CD14-positive monocyte (primary cell): ENCODE data around the gene FKBP10. TPM values are rescaled to one million over a fixed set of nuclear protein-coding genes. Genes with fewer than 3 reads are reported as not detected.

Experiments used
- DNase-seq, 3 donors: peaks; one replicate each; pipeline ENCODE4 v3.0.0-alpha.2; 2011 to 2022
- H2AFZ ChIP-seq: 2 replicates; pipeline ENCODE4 v1.6.0; 2012; ENCODE audit warnings: mild to moderate bottlenecking, low read depth, low read length, inconsistent platforms; ENCODE audit not compliant: insufficient read depth, poor library complexity, severe bottlenecking
- H3K27ac ChIP-seq, 2 donors: 1 replicate in 1 of 2; 2 replicates in 1 of 2; pipeline ENCODE4 v1.5.1; 2012 to 2013; ENCODE audit warnings: low read length in 2 of 2, control low read depth in 1 of 2, inconsistent platforms in 1 of 2, low read depth in 1 of 2, mild to moderate bottlenecking in 1 of 2
- H3K27me3 ChIP-seq, 2 donors: one replicate each; pipeline versions ENCODE4 v1.6.0 to v1.6.1; 2011 to 2013; ENCODE audit warnings: low read length in 2 of 2; ENCODE audit not compliant: control insufficient read depth in 2 of 2, insufficient read depth in 2 of 2
- H3K36me3 ChIP-seq, 2 donors: replicated peaks in 1 of 2; 1 replicate in 1 of 2; 2 replicates in 1 of 2; pipeline versions ENCODE4 v1.5.1 to v1.6.1; 2012 to 2013; ENCODE audit warnings: low read length in 2 of 2, control low read depth in 1 of 2, inconsistent platforms in 1 of 2, mild to moderate bottlenecking in 1 of 2; ENCODE audit not compliant: insufficient read depth in 2 of 2, control insufficient read depth in 1 of 2
- H3K4me1 ChIP-seq, 2 donors: 1 replicate in 1 of 2; 2 replicates in 1 of 2; pipeline versions ENCODE4 v1.5.1 to v1.6.1; 2012 to 2013; ENCODE audit warnings: low read length in 2 of 2, control low read depth in 1 of 2, inconsistent platforms in 1 of 2, mild to moderate bottlenecking in 1 of 2, moderate library complexity in 1 of 2; ENCODE audit not compliant: insufficient read depth in 2 of 2, control insufficient read depth in 1 of 2
- H3K4me2 ChIP-seq: replicated peaks from 2 replicates; pipeline ENCODE3; 2012; ENCODE audit warnings: low read length, moderate library complexity, mild to moderate bottlenecking; ENCODE audit not compliant: poor library complexity, severe bottlenecking; ENCODE audit errors: extremely low read depth
- H3K4me3 ChIP-seq, 3 experiments: fragments of 200-600 bp in 1 of 3; sonication (generic) in 1 of 3; replicated peaks in 1 of 3; 1 replicate in 2 of 3; 2 replicates in 1 of 3; pipeline ENCODE4 v1.5.1; 2011 to 2013; ENCODE audit warnings: low read length in 3 of 3, mild to moderate bottlenecking in 3 of 3, control low read depth in 2 of 3, low read depth in 2 of 3, inconsistent platforms in 1 of 3, moderate library complexity in 1 of 3
- H3K79me2 ChIP-seq: 2 replicates; pipeline ENCODE4 v1.6.0; 2012; ENCODE audit warnings: mild to moderate bottlenecking, control low read depth, inconsistent platforms, low read length, moderate library complexity; ENCODE audit not compliant: insufficient read depth
- H3K9ac ChIP-seq: 2 replicates; pipeline ENCODE4 v1.6.0; 2017; ENCODE audit warnings: low read length, mild to moderate bottlenecking; ENCODE audit not compliant: insufficient read depth, poor library complexity, severe bottlenecking
- H3K9me3 ChIP-seq, 2 donors: replicated peaks in 1 of 2; 1 replicate in 1 of 2; 2 replicates in 1 of 2; pipeline versions ENCODE4 v1.5.1 to v1.6.1; 2012 to 2013; ENCODE audit warnings: low read length in 2 of 2, control low read depth in 1 of 2; ENCODE audit not compliant: control insufficient read depth in 1 of 2, insufficient read depth in 1 of 2
- H4K20me1 ChIP-seq: 2 replicates; pipeline ENCODE4 v1.6.0; 2012; ENCODE audit warnings: mild to moderate bottlenecking, low read length, control low read depth, moderate library complexity; ENCODE audit not compliant: insufficient read depth
- H3K27ac Mint-ChIP-seq, 7 donors: one replicate each; pipeline ENCODE4 v1.8.0; 2020; ENCODE audit warnings: mild to moderate bottlenecking in 7 of 7, mixed read lengths in 7 of 7, moderate library complexity in 6 of 7, inconsistent platforms in 2 of 7
- H3K27me3 Mint-ChIP-seq, 3 donors: one replicate each; pipeline ENCODE4 v1.8.0; 2021 to 2022; ENCODE audit warnings: low read depth in 3 of 3, mild to moderate bottlenecking in 3 of 3, mixed read lengths in 3 of 3, moderate library complexity in 3 of 3, inconsistent platforms in 1 of 3
- H3K36me3 Mint-ChIP-seq, 2 donors: one replicate each; pipeline ENCODE4 v1.8.0; 2020; ENCODE audit warnings: mixed read lengths in 2 of 2, inconsistent platforms in 1 of 2, mild to moderate bottlenecking in 1 of 2
- H3K4me1 Mint-ChIP-seq: one replicate; pipeline ENCODE4 v1.8.0; 2020; ENCODE audit warnings: mild to moderate bottlenecking, mixed read lengths
- H3K4me3 Mint-ChIP-seq, 2 donors: one replicate each; pipeline ENCODE4 v1.8.0; 2020; ENCODE audit warnings: mild to moderate bottlenecking in 2 of 2, mixed read lengths in 2 of 2, moderate library complexity in 1 of 2
- H3K9me3 Mint-ChIP-seq, 7 donors: one replicate each; pipeline ENCODE4 v1.8.0; 2020 to 2022; ENCODE audit warnings: mixed read lengths in 7 of 7, mild to moderate bottlenecking in 6 of 7, moderate library complexity in 6 of 7, inconsistent platforms in 2 of 7
- WGBS: methylation state at CpG from one replicate; pipeline ENCODE4 v1.1.5; 2013; ENCODE audit warnings: missing lambda C conversion rate; ENCODE audit not compliant: insufficient coverage; 5-methylcytosine and 5-hydroxymethylcytosine counted together
- intact Hi-C, 2 donors: fragments of 100-400 bp; cut with micrococcal nuclease; formaldehyde crosslinking; loops; one replicate each; pipeline versions ENCODE4 v1.15.0 to v1.15.1; 2023
- polyA plus RNA-seq, 3 donors: library from polyadenylated mRNA; depleted of rRNA in 1 of 3; unstranded in 2 of 3; stranded (reverse) in 1 of 3; fragments of 300-500 nt in 2 of 3; fragments of >200 nt in 1 of 3; fragmentation: Illumina TruSeq in 2 of 3; gene quantifications; 1 replicate in 2 of 3; 2 replicates in 1 of 3; pipeline ENCODE4 v1.2.3, GENCODE V29; 2012 to 2021
- TF ChIP-seq, protein P1 (sequence below): fragments of 200-600 bp; IDR thresholded peaks from one replicate; pipeline ENCODE4 v1.8.0; 2022; ENCODE audit warnings: antibody characterized with exemption, mild to moderate bottlenecking

Gene FKBP10
- polyA plus RNA-seq, 3 donors = not detected

DNA sequence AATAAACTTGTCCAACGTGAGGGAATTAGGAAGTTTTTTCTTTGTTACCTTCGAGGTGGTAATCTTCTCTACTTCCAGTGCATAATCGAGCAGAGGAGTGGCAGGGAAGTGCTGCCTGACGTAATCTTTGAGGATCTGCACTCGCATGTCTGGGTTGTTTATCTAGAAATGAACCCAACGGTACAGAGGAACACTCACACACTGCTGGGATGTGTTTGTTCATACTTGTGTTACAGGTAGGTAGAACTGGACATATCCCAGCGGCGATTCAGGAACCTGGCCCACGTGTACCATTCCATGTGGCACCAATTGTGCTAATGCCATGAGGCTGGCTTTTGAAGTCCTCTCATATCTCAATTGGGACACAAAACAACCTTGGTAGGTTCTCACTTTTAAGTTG is 56.6 kb downstream of the FKBP10 start:
- H3K4me1 ChIP-seq = peaks cover 5 to 10% of the 10 kb centered on the region in 2 donors
- Mint-ChIP-seq H3K27me3 (no peaks in the 10 kb centered on the region), H3K4me1 (peaks cover 4% of the 10 kb centered on the region), H3K27ac (peak overlapping the region in 1 of 7 donors; percentile 76), H3K9me3 (no peaks in the 10 kb centered on the region), H3K36me3 (peaks cover 68 to 73% of the 10 kb centered on the region in 2 donors), H3K4me3 (no peak overlapping the region)
- no peaks in the 10 kb centered on the region for H3K9me3 ChIP-seq
- WGBS = 90% methylated on average over 3 of the region's 9 CpGs
- no peak overlapping the region for H3K4me2 ChIP-seq
- no peaks in the 10 kb centered on the region for H4K20me1 ChIP-seq
- no peak overlapping the region for H2AFZ ChIP-seq
- no peak overlapping the region for H3K9ac ChIP-seq
- TF ChIP-seq, protein P1, sequence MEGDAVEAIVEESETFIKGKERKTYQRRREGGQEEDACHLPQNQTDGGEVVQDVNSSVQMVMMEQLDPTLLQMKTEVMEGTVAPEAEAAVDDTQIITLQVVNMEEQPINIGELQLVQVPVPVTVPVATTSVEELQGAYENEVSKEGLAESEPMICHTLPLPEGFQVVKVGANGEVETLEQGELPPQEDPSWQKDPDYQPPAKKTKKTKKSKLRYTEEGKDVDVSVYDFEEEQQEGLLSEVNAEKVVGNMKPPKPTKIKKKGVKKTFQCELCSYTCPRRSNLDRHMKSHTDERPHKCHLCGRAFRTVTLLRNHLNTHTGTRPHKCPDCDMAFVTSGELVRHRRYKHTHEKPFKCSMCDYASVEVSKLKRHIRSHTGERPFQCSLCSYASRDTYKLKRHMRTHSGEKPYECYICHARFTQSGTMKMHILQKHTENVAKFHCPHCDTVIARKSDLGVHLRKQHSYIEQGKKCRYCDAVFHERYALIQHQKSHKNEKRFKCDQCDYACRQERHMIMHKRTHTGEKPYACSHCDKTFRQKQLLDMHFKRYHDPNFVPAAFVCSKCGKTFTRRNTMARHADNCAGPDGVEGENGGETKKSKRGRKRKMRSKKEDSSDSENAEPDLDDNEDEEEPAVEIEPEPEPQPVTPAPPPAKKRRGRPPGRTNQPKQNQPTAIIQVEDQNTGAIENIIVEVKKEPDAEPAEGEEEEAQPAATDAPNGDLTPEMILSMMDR = no peak
- peaks cover 7% of the 10 kb centered on the region for H3K79me2 ChIP-seq
- no peak for DNase-seq
- H3K27me3 ChIP-seq = no peaks in the 10 kb centered on the region
- H3K4me3 ChIP-seq = no peak overlapping the region
- H3K36me3 ChIP-seq = peaks cover 64 to 76% of the 10 kb centered on the region in 2 donors
- no peak overlapping the region for H3K27ac ChIP-seq
- intact Hi-C loops = no loop called here

GRCh38 chr17:41870097-41870496 is 57.3 kb downstream of the FKBP10 start:
- Histone ChIP-seq H3K4me2 (no peak overlapping the region), H3K27ac (no peak overlapping the region), H3K9me3 (no peaks in the 10 kb centered on the region), H3K9ac (no peak overlapping the region), H3K4me3 (no peak overlapping the region), H3K36me3 (peaks cover 69 to 82% of the 10 kb centered on the region in 2 donors), H4K20me1 (no peaks in the 10 kb centered on the region), H2AFZ (no peak overlapping the region), H3K4me1 (peaks cover 3 to 5% of the 10 kb centered on the region in 2 donors), H3K79me2 (peaks cover under 1% of the 10 kb centered on the region), H3K27me3 (no peaks in the 10 kb centered on the region)
- Mint-ChIP-seq H3K27me3 (no peaks in the 10 kb centered on the region), H3K4me1 (peaks cover 4% of the 10 kb centered on the region), H3K27ac (peak overlapping the region in 2 of 7 donors; percentile 13 to 30), H3K9me3 (no peaks in the 10 kb centered on the region), H3K36me3 (peaks cover 72 to 80% of the 10 kb centered on the region in 2 donors), H3K4me3 (no peak overlapping the region)
- TF ChIP-seq, protein P1 = no peak
- intact Hi-C loops = no loop called here
- no peak for DNase-seq
- WGBS = 86% methylated on average over 1 of the region's 2 CpGs
